ENCODE measurements around the gene JMJD1C.

GRCh38 chr10:63208986-63209385 lies 256.8 kb downstream of the JMJD1C start:
- TF ChIP-seq, protein P1, sequence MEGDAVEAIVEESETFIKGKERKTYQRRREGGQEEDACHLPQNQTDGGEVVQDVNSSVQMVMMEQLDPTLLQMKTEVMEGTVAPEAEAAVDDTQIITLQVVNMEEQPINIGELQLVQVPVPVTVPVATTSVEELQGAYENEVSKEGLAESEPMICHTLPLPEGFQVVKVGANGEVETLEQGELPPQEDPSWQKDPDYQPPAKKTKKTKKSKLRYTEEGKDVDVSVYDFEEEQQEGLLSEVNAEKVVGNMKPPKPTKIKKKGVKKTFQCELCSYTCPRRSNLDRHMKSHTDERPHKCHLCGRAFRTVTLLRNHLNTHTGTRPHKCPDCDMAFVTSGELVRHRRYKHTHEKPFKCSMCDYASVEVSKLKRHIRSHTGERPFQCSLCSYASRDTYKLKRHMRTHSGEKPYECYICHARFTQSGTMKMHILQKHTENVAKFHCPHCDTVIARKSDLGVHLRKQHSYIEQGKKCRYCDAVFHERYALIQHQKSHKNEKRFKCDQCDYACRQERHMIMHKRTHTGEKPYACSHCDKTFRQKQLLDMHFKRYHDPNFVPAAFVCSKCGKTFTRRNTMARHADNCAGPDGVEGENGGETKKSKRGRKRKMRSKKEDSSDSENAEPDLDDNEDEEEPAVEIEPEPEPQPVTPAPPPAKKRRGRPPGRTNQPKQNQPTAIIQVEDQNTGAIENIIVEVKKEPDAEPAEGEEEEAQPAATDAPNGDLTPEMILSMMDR (IDR thresholded peaks at IDR 0.05) = no peak
- TF ChIP-seq JUN (IDR thresholded peaks at IDR 0.05) = no peak
- no peak for TF ChIP-seq RFX5 (IDR thresholded peaks at IDR 0.05)
- TF ChIP-seq USF2 (IDR thresholded peaks at IDR 0.05) = no peak
- no peak for TF ChIP-seq POLR2A (IDR thresholded peaks at IDR 0.05; ENCODE audit: low read length)
- no peak for TF ChIP-seq SMC3 (IDR thresholded peaks at IDR 0.05)
- no peak for TF ChIP-seq FOSL2 (IDR thresholded peaks at IDR 0.05)
- no peak for TF ChIP-seq FOSL2 (CRISPR knock-in tag; IDR thresholded peaks at IDR 0.05)
- TF ChIP-seq JUNB (IDR thresholded peaks at IDR 0.05) = no peak
- TF ChIP-seq HOXB13 (CRISPR knock-in tag; IDR thresholded peaks at IDR 0.05; ENCODE audit: low read depth) = no peak
- no peak for TF ChIP-seq NFE2L2 (conservative IDR thresholded peaks at IDR 0.05; ENCODE audit: low read length)
